Parathyroid adenoma (tissue), 2 donors: ENCODE data around the gene SERPINB5.

Source experiments
- H2AFZ ChIP-seq: fragments of 300-600 bp; sonication (generic); one replicate; pipeline ENCODE4 v1.7.0; 2017; ENCODE audit warnings: antibody characterized with exemption, mild to moderate bottlenecking
- H3K27ac ChIP-seq: fragments of 300-600 bp; sonication (generic); one replicate; pipeline ENCODE4 v1.7.0; 2017
- H3K27me3 ChIP-seq: fragments of 300-600 bp; sonication (generic); one replicate; pipeline ENCODE4 v1.7.0; 2017; ENCODE audit warnings: low read length; ENCODE audit not compliant: control insufficient read depth, insufficient read depth
- H3K36me3 ChIP-seq: fragments of 300-600 bp; sonication (generic); one replicate; pipeline ENCODE4 v1.7.0; 2017; ENCODE audit warnings: low read length; ENCODE audit not compliant: control insufficient read depth, insufficient read depth
- H3K4me1 ChIP-seq: fragments of 300-600 bp; sonication (generic); one replicate; pipeline ENCODE4 v1.7.0; 2017; ENCODE audit warnings: control low read depth
- H3K4me2 ChIP-seq: fragments of 300-600 bp; sonication (generic); one replicate; pipeline ENCODE4 v1.7.0; 2017; ENCODE audit warnings: low read length
- H3K4me3 ChIP-seq: fragments of 300-600 bp; sonication (generic); one replicate; pipeline ENCODE4 v1.7.0; 2017; ENCODE audit warnings: low read depth, low read length
- H3K79me2 ChIP-seq: fragments of 300-600 bp; sonication (generic); one replicate; pipeline ENCODE4 v1.7.0; 2017; ENCODE audit warnings: control low read depth
- H3K9ac ChIP-seq: fragments of 300-600 bp; sonication (generic); one replicate; pipeline ENCODE4 v1.7.0; 2017; ENCODE audit warnings: mild to moderate bottlenecking
- H3K9me3 ChIP-seq: fragments of 300-600 bp; sonication (generic); one replicate; pipeline ENCODE4 v1.7.0; 2017; ENCODE audit warnings: low read length; ENCODE audit not compliant: control insufficient read depth
- TF ChIP-seq, protein P1 (sequence below): fragments of 300-600 bp; sonication (generic); IDR thresholded peaks from one replicate; pipeline ENCODE4 v1.7.0; 2017; ENCODE audit warnings: antibody characterized with exemption, mild to moderate bottlenecking
- donor health status: primary hyperparathyroidism.

The SERPINB5 gene

GRCh38 chr18:63514326-63514725 is 37.6 kb downstream of the SERPINB5 start:
- no peak overlapping the region for H3K4me2 ChIP-seq
- H2AFZ ChIP-seq: no peak overlapping the region
- no peak overlapping the region for H3K9ac ChIP-seq
- H3K27ac ChIP-seq: no peak overlapping the region
- no peak overlapping the region for H3K4me3 ChIP-seq
- TF ChIP-seq, protein P1, sequence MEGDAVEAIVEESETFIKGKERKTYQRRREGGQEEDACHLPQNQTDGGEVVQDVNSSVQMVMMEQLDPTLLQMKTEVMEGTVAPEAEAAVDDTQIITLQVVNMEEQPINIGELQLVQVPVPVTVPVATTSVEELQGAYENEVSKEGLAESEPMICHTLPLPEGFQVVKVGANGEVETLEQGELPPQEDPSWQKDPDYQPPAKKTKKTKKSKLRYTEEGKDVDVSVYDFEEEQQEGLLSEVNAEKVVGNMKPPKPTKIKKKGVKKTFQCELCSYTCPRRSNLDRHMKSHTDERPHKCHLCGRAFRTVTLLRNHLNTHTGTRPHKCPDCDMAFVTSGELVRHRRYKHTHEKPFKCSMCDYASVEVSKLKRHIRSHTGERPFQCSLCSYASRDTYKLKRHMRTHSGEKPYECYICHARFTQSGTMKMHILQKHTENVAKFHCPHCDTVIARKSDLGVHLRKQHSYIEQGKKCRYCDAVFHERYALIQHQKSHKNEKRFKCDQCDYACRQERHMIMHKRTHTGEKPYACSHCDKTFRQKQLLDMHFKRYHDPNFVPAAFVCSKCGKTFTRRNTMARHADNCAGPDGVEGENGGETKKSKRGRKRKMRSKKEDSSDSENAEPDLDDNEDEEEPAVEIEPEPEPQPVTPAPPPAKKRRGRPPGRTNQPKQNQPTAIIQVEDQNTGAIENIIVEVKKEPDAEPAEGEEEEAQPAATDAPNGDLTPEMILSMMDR: no peak
- H3K9me3 ChIP-seq: no peaks in the 10 kb centered on the region
- no peaks in the 10 kb centered on the region for H3K36me3 ChIP-seq
- H3K4me1 ChIP-seq: no peaks in the 10 kb centered on the region
- H3K27me3 ChIP-seq: no peaks in the 10 kb centered on the region
- no peaks in the 10 kb centered on the region for H3K79me2 ChIP-seq

DNA sequence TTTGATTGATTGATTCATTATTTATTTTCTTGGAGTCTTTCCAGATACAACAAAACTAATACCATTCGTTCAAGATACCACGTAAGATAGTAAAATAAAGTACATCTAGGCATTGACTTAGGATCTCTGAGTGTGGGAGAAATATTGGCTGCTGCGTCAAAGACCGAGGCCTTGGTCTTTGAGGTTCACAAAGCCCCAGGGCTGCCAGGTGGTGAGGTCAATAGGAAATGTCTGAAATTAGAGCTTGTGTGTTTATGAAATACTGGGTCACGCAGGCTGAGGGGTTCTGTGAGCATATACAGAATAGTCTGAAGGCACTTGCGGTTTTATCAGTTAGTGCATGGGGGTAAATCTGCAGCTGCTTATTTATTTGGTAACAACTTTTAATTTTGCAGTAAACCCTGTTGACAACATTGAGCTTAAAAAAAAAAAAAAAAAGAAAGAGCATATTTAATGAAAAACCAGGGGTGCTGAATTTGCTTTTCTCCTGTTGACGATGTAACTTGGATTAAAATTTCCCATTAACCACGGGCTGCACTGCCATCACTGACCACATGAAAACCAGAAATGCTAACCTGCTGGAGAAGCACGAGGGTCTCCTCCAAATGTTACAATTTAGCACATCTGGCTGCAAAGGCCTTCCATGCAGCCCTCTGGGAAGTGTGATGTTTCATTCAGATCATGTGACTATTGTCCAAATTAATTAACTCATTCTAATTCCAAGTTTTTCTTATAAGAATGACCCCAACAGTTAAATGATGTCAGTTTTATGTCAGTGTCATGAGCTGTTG is 38.3 kb downstream of the SERPINB5 start:
- H3K79me2 ChIP-seq: no peaks in the 10 kb centered on the region
- no peaks in the 10 kb centered on the region for H3K4me1 ChIP-seq
- TF ChIP-seq, protein P1: no peak
- H2AFZ ChIP-seq: no peak overlapping the region
- no peak overlapping the region for H3K9ac ChIP-seq
- no peaks in the 10 kb centered on the region for H3K27me3 ChIP-seq
- H3K4me2 ChIP-seq: no peak overlapping the region
- no peaks in the 10 kb centered on the region for H3K9me3 ChIP-seq
- H3K36me3 ChIP-seq: no peaks in the 10 kb centered on the region
- no peak overlapping the region for H3K27ac ChIP-seq
- H3K4me3 ChIP-seq: no peak overlapping the region

DNA sequence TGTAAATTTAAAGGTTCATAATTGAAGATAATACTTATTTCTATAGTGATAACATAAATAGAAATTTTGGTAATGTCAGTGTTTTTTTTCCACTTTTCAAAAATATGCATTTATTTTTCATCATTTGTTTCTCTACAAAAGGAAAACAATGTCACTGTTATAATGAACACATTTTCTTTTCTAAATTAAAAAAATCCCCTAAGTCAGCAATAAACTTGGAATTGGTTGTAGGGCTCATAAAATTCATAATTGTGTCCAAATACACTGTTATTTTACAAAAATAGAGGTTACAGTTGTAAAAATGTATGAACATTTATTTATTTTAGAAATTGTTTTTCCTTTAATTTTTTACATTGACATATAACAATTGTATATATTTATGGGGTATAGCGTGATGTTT is 39.0 kb downstream of the SERPINB5 start:
- no peaks in the 10 kb centered on the region for H3K27me3 ChIP-seq
- no peaks in the 10 kb centered on the region for H3K36me3 ChIP-seq
- H3K4me1 ChIP-seq: no peaks in the 10 kb centered on the region
- TF ChIP-seq, protein P1: no peak
- H3K4me3 ChIP-seq: no peak overlapping the region
- H3K27ac ChIP-seq: no peak overlapping the region
- no peaks in the 10 kb centered on the region for H3K79me2 ChIP-seq
- H3K9me3 ChIP-seq: no peaks in the 10 kb centered on the region
- H2AFZ ChIP-seq: no peak overlapping the region
- no peak overlapping the region for H3K9ac ChIP-seq
- no peak overlapping the region for H3K4me2 ChIP-seq

GRCh38 chr18:63518178-63519012 is 41.6 kb downstream of the SERPINB5 start:
- no peaks in the 10 kb centered on the region for H3K36me3 ChIP-seq
- H3K79me2 ChIP-seq: no peaks in the 10 kb centered on the region
- H3K27ac ChIP-seq: no peak overlapping the region
- H3K4me1 ChIP-seq: no peaks in the 10 kb centered on the region
- no peak overlapping the region for H3K9ac ChIP-seq
- no peak overlapping the region for H3K4me2 ChIP-seq
- H3K27me3 ChIP-seq: no peaks in the 10 kb centered on the region
- H3K4me3 ChIP-seq: no peak overlapping the region
- no peaks in the 10 kb centered on the region for H3K9me3 ChIP-seq
- H2AFZ ChIP-seq: peak overlapping the region; percentile 31
- TF ChIP-seq, protein P1: peak; percentile 67
